ENCODE data around the gene FABP6.

Gene FABP6

GRCh38 chr5:160263326-160263855, 34.1 kb downstream of the FABP6 start:
- no peak for DNase-seq

DNA sequence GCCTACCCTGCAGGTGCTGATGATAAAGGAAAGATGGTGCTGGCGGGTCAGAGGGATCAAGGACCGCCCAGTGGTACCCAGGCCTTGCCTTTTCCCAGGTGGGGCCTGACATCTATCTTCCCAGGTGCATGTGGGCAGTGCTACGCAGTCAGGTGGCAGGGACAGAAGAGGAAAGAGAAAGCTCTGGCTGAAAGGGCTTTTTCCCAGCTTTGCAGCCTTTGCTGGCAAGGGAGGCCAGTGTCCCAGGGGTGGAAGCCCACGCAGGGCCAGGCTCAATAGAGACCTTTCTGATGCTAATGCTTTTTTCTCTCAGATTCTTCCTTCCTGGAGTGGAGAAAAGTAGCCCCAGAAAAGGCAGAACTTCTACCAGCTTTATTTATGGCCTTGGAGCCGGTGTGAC, 36.7 kb downstream of the FABP6 start:
- DNase-seq, result no peak

- DNase-seq, result no peak
Observed at GRCh38 chr5:160266752-160267345, 37.5 kb downstream of the FABP6 start.

GRCh38 chr5:160268121-160268520, 38.8 kb downstream of the FABP6 start:
- DNase-seq, result no peak

- DNase-seq, result no peak
Observed at GRCh38 chr5:160269017-160269416, 39.7 kb downstream of the FABP6 start.

DNA sequence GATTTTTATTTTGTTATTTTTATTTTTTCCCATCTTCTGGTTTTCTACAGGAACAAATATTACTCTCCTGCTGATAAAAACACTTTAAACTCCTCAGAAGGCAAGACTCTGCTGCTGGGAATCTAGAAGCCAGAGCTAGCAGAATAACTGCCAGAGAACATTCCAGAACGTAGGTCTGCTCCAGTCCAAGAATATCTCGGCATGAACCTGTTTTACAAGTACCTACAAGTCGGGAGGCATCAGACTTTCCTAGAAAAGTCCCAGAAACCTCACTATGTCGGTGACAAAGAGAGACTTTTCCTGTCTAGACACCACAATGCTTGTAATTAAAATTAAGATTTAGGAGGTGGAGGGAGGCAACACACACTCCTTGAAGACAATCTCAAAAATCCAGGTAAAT, 41.4 kb downstream of the FABP6 start:
- DNase-seq, result no peak

GRCh38 chr5:160271396-160271795, 42.1 kb downstream of the FABP6 start:
- DNase-seq, result peak; percentile 73

GRCh38 chr5:160271836-160272235, 42.5 kb downstream of the FABP6 start:
- DNase-seq, result no peak

DNA sequence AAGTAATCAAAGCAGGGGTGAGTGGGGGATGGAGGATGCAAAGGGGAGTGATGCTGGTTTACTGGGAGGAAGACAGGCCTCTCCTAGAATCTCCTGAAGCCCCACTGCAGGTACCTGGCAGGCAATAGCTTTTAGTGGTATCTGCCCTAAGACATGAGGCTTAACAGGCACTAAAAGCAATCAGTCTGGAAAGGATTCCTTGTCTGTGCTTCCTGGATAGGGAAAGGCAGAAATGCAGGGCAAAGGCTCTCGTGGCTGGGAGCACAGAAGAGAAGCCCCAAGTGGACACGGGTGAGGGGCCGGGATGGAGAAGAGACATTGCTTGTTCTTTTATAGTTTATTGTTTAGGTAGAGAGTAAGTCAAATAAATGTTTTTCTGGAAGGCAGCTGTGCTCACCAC, 43.0 kb downstream of the FABP6 start:
- DNase-seq, result no peak

- peak; percentile 26 for DNase-seq
Observed at GRCh38 chr5:160272889-160273288, 43.6 kb downstream of the FABP6 start.

DNA sequence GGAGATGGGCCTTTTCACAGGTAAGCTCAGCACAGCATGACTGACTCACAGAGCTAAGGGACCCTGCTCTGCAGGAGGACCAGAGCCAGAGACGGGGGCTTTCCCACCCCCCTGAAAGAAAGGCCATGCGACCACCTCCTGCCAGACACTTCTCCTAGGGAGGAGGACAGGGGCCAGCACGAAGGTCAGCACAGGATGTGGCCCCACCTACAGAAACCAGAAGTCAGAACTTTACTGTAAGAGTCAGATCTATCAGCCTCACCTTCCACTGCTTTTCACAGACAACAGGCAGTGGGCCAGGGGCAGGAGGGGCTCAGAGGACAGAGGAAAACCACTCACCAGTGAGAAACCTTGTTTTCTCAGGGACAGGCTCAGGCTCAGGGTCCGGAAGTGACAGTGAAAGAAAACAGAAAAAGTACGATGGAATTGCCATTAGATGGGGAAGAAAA, 45.2 kb downstream of the FABP6 start:
- DNase-seq, result no peak

- no peak for DNase-seq
Observed at GRCh38 chr5:160278343-160278742, 49.0 kb downstream of the FABP6 start.

GRCh38 chr5:160280384-160281095, 51.2 kb downstream of the FABP6 start:
- DNase-seq, result no peak

- no peak for DNase-seq
Observed at GRCh38 chr5:160281275-160281674, 52.0 kb downstream of the FABP6 start.

DNA sequence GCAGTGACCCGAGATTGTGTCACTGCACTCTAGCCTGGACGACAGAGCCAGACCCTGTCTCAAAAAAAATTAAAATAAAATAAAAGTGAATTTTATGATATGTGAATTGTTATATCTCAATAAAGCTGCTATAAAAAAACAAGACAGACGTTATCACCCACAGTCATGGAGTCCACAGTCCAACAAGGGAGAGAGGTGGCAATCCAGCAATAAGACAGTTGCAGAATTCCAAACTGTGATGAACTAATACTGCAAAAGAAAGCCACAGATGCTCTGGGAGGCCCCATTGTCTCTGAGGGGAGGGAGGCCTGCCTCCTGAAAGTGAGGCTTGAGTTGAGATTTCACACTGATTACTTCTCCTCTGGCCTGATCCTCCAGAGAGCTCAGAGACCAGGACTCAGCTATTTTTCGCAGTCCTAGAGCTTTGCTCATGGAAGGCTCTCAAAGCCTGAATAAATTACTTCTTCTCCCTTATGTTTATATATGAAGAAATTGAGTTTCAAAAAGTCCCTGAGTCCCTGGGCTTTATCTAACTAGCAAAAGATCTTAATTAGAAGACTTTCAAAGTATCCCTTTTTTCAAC, 55.1 kb downstream of the FABP6 start:
- DNase-seq, result no peak

- no peak for DNase-seq
Observed at GRCh38 chr5:160285316-160285715, 56.0 kb downstream of the FABP6 start.

GRCh38 chr5:160286947-160287346, 57.6 kb downstream of the FABP6 start:
- no peak for DNase-seq

GRCh38 chr5:160287378-160288051, 58.2 kb downstream of the FABP6 start:
- DNase-seq, result peak; percentile 93

All from SHP77 treated with DMSO at 0.1 percent for 48 hours (cell line).